OCI-LY7 (cell line): ENCODE data around the gene CPNE9.

ENCODE experiments used
- EZH2phosphoT487 ChIP-seq: fragments of 200-600 bp; sonication (generic); IDR thresholded peaks from 2 replicates; pipeline ENCODE4 v1.6.1; 2018; ENCODE audit warnings: low read depth, borderline replicate concordance, mild to moderate bottlenecking, mixed run types, antibody characterized with exemption, low read length, moderate library complexity, mixed read lengths
- TF ChIP-seq, protein P1 (sequence below): fragments of 200-600 bp; sonication (generic); conservative IDR thresholded peaks from 2 replicates; pipeline ENCODE4 v1.5.1; 2014; ENCODE audit warnings: mild to moderate bottlenecking, antibody characterized with exemption, low read length, moderate library complexity, mixed read lengths

GRCh38 chr3:9769012-9769411 lies 65.4 kb downstream of the CPNE9 start:
- TF ChIP-seq EZH2phosphoT487, result no peak
- TF ChIP-seq, protein P1, sequence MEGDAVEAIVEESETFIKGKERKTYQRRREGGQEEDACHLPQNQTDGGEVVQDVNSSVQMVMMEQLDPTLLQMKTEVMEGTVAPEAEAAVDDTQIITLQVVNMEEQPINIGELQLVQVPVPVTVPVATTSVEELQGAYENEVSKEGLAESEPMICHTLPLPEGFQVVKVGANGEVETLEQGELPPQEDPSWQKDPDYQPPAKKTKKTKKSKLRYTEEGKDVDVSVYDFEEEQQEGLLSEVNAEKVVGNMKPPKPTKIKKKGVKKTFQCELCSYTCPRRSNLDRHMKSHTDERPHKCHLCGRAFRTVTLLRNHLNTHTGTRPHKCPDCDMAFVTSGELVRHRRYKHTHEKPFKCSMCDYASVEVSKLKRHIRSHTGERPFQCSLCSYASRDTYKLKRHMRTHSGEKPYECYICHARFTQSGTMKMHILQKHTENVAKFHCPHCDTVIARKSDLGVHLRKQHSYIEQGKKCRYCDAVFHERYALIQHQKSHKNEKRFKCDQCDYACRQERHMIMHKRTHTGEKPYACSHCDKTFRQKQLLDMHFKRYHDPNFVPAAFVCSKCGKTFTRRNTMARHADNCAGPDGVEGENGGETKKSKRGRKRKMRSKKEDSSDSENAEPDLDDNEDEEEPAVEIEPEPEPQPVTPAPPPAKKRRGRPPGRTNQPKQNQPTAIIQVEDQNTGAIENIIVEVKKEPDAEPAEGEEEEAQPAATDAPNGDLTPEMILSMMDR, result no peak
